HG03571 (cell line): ENCODE measurements around the gene CEBPZOS.

Source experiments
- ATAC-seq: cut with Tn5 transposase; IDR thresholded peaks from one replicate; pipeline ENCODE4 v1.9.1; 2021; ENCODE audit not compliant: unreplicated experiment

The CEBPZOS gene

GRCh38 chr2:37196320-37197195 lies at the start of gene CEBPZOS:
TSS of gene CEBPZOS (plus strand) at chr2:37196496. CDS start at chr2:37199705, 3,209 bp downstream.
- peak; percentile 73 for ATAC-seq

GRCh38 chr2:37148325-37148724 lies 48.0 kb upstream of the CEBPZOS start:
- no peak for ATAC-seq

DNA sequence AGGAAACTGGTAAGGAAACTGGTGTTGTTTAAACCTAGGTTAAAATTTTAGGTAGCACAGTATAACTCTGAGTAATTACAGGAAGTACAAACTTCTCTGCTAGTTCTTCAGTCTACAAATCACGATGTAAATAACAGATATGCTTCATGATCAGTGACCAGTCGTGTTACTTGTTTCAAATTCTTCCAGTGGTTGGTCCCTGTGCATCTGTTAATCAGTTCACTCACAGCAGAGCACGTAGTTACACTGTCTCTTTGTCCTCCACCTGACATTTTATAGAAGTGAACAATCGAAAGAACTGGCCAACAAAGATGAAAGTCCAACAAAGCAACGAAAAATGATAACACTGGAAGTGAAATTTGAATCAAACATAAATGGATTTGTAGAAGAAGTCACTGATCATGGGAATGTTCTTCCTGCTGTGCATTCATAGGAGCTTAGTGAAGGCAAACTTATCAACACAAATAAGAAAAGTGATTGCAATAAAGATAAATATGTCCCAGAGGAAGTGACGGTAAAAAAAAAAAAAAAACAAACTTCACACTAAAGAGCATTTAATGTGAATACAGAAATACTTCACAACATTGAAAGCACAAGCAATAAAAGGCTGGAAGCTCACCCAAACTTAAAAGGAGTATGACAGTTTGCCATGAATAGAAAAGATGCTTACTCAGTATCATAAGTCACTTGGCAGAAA lies 46.5 kb upstream of the CEBPZOS start:
- ATAC-seq = no peak

GRCh38 chr2:37153224-37153623 lies 43.1 kb upstream of the CEBPZOS start:
- no peak for ATAC-seq

DNA sequence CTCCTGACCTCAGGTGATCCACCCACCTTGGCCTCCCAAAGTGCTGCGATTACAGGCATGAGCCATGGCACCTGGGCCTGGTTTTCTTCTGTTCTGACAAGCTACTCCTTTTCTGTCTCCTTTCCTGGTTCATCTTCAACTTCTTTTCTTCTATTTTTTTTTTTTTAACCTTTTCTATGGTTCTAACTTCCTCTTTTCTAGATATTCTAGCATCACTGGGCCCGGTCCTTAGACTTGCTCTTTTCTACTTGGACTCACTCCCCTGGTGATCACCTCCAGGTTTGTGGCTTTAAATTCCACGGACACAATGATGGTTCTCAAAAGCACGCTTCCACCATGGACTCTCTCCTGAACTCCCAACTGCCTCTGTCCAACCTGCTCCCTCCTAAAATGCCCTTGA lies 41.5 kb upstream of the CEBPZOS start:
- no peak for ATAC-seq

- ATAC-seq = peak; percentile 32
These were observed 40.0 kb upstream of the CEBPZOS start for GRCh38 chr2:37156071-37156856.

DNA sequence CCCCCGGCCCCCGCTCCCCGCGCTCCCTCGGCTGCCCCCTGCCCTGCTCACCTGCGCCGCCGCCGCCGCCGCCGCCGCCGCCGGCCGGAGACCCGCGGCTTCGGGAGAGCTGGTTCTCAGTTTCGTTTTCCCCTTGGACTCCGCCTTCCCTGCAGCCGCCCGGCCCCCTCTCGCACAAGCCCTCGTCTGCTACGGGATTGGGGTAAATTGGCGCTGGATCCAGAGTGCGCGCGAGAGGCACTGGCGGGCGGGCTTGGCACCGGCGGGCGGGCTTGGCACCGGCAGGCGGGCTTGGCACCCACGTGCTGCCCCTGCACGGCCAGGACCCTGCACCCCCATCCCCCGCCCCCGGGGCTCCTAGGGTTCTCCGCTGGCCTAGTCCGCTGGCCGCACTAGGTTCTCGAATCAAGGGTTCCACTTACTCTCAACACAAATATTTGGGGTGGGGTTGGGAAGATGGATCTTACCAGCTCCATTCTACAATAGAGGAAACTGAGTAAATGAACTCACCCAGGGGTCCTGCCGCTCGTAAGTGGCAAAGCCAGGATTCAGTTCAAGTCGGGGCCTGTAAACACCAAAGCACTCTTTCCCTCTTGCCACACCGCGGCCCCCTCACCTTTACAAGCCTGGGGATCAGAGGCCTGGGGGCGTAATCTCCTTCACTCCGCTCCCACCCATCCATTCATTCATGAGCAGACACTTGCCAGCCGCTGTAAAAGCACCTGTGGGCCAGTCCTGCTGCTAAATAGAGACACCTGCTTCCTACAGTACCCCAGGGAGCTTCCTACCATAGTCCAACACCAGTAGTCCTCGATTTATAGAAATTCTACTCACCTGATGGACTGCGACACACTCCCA lies 39.2 kb upstream of the CEBPZOS start, which contains the start of gene EIF2AK2:
EIF2AK2 (minus strand) TSS at position 124 of the 858 bp plus-strand sequence. CDS start 9,174 bp downstream, outside the sequence.
- ATAC-seq = peak; percentile 87

DNA sequence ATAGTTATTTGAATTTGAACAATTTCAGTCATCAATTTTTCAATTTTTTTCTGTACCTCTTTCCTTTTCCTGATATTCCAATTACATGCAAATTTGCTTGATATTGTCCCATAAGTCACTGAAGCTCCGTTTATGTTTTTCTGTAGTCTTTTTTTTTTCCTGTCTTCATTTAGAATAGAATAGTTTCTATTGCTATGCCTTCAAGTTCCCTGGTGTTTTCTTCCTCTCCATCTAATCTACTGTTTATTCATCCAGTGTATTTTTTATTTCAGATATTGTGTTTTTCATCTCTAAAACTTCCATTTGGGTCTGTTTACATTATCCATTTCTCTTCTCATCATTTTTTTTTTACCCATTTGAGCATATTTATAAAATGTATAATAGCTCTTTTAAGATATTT lies 31.5 kb upstream of the CEBPZOS start:
- no peak for ATAC-seq

- ATAC-seq = no peak
These were observed 28.6 kb upstream of the CEBPZOS start for GRCh38 chr2:37167636-37168180.

DNA sequence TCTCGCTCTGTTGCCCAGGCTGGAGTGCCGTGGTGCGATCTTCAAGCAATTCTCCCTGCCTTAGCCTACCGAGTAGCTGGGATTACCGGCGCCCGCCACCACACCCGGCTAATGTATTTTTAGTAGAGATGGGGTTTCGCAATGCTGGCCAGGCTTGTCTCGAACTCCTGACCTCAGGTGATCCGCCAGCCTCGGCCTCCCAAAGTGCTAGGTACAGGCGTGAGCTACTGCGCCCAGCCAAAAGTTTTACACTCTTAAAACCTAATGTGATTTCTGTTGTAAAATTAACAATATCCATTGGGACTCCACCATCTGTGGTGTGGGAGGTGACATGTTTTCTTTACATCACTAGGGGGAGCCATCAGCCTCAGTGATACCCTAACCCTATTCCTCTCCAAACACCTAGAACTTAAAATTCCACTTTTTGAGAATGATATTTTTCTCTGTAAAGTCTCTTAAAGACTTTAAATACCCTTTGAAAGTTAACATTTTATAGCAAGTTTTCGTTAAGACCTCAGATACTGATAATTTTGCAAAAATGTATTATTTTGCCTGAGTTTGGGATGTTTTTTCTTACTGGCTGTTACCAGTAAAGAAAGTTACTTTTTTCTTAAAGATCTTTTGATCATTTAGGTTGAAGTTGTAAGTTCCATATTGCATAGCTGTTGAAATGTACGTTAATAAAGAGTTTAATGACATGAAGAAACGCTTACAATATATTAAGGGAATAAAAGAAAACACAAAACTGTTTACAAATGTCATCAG lies 27.9 kb upstream of the CEBPZOS start:
- ATAC-seq = peak; percentile 55

GRCh38 chr2:37171624-37171950 lies 24.7 kb upstream of the CEBPZOS start:
- no peak for ATAC-seq

DNA sequence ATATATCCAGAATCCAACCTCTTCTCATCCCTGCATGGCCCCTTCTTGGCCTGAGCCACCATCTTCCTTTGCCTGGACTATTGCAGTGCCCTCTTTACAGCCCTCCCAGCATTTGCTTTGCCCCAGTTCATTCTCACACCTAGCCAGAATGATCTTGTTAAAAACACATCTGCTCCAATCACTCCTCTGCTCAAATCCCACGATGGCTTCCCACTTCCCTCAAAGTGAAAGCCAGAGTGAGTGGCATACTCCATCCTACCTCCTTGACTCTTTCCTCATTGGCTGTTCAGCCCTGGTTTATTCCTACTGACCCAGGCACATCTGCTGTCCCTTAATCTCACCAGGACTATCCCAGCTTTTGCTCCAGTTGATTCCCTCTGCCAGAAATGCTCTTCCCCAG lies 22.6 kb upstream of the CEBPZOS start:
- ATAC-seq = no peak

- no peak for ATAC-seq
These were observed 16.2 kb upstream of the CEBPZOS start for GRCh38 chr2:37180006-37180639.

GRCh38 chr2:37180640-37181039 lies 15.7 kb upstream of the CEBPZOS start:
- ATAC-seq = no peak

- ATAC-seq = no peak
These were observed 14.3 kb upstream of the CEBPZOS start for GRCh38 chr2:37181726-37182684.

- ATAC-seq = no peak
These were observed 7.7 kb upstream of the CEBPZOS start, which contains the start of gene SULT6B1 for GRCh38 chr2:37188570-37188969. TSS of gene SULT6B1 (minus strand) at chr2:37188670. CDS start at chr2:37188640, 30 bp downstream.

- no peak for ATAC-seq
These were observed 6.7 kb upstream of the CEBPZOS start for GRCh38 chr2:37189452-37190153.
